ENCODE measurements around the gene ATRN. TPM values are rescaled to one million over a fixed set of nuclear protein-coding genes. Genes with fewer than 3 reads are reported as not detected.

The ATRN gene
- polyA plus RNA-seq, 6 donors from 2014 or later, result 6.8 to 11.0 (median 7.5) TPM

- Mint-ChIP-seq H3K4me1 (no peaks in the 10 kb centered on the region), H3K27me3 (peaks cover 9 to 41% (median 18%) of the 10 kb centered on the region in 3 donors), H3K36me3 (no peaks in the 10 kb centered on the region), H3K27ac (peak overlapping the region in 1 of 6 donors; percentile 4), H3K4me3 (no peak overlapping the region), H3K9me3 (no peaks in the 10 kb centered on the region)
- ATAC-seq (ENCODE audit: low read depth in 2 of 2), result no peak
- no peak for DNase-seq
Observed at GRCh38 chr20:3452136-3452535, 18.7 kb upstream of the ATRN start.

- Mint-ChIP-seq H3K27me3 (peaks cover 4 to 46% (median 18%) of the 10 kb centered on the region in 3 donors), H3K36me3 (no peaks in the 10 kb centered on the region), H3K9me3 (no peaks in the 10 kb centered on the region), H3K27ac (no peak overlapping the region), H3K4me1 (no peaks in the 10 kb centered on the region), H3K4me3 (no peak overlapping the region)
- no peak for ATAC-seq (ENCODE audit: low read depth in 2 of 2)
- DNase-seq, result no peak
Observed at GRCh38 chr20:3452690-3453089, 18.1 kb upstream of the ATRN start.

GRCh38 chr20:3454831-3455230 is 16.0 kb upstream of the ATRN start:
- peaks cover 12 to 49% (median 18%) of the 10 kb centered on the region in 3 donors for H3K27me3 Mint-ChIP-seq
- no peak overlapping the region for H3K27ac Mint-ChIP-seq
- H3K9me3 Mint-ChIP-seq, result no peaks in the 10 kb centered on the region
- ATAC-seq (ENCODE audit: low read depth in 2 of 2), result no peak
- H3K36me3 Mint-ChIP-seq, result no peaks in the 10 kb centered on the region
- DNase-seq, result no peak
- H3K4me3 Mint-ChIP-seq, result no peak overlapping the region
- no peaks in the 10 kb centered on the region for H3K4me1 Mint-ChIP-seq

GRCh38 chr20:3456648-3457047 is 14.2 kb upstream of the ATRN start:
- no peak overlapping the region for H3K27ac Mint-ChIP-seq
- ATAC-seq (ENCODE audit: low read depth in 2 of 2) (no peak), DNase-seq (no peak)
- no peaks in the 10 kb centered on the region for H3K9me3 Mint-ChIP-seq
- peaks cover 8 to 45% (median 24%) of the 10 kb centered on the region in 3 donors for H3K27me3 Mint-ChIP-seq
- no peaks in the 10 kb centered on the region for H3K36me3 Mint-ChIP-seq
- H3K4me1 Mint-ChIP-seq, result no peaks in the 10 kb centered on the region
- H3K4me3 Mint-ChIP-seq, result no peak overlapping the region

- no peaks in the 10 kb centered on the region for H3K4me1 Mint-ChIP-seq
- no peaks in the 10 kb centered on the region for H3K36me3 Mint-ChIP-seq
- H3K27ac Mint-ChIP-seq, result peak overlapping the region in 2 of 6 donors; percentile 37 to 76
- H3K27me3 Mint-ChIP-seq, result peaks cover 8 to 34% (median 29%) of the 10 kb centered on the region in 3 donors
- DNase-seq, result no peak
- no peaks in the 10 kb centered on the region for H3K9me3 Mint-ChIP-seq
- no peak overlapping the region for H3K4me3 Mint-ChIP-seq
- ATAC-seq (ENCODE audit: low read depth in 2 of 2), result no peak
Observed at GRCh38 chr20:3459881-3460307, 10.9 kb upstream of the ATRN start.

GRCh38 chr20:3461211-3461771 is 9.5 kb upstream of the ATRN start:
- ATAC-seq (ENCODE audit: low read depth in 2 of 2) (no peak), DNase-seq (no peak)
- H3K4me1 Mint-ChIP-seq, result no peaks in the 10 kb centered on the region
- H3K9me3 Mint-ChIP-seq, result no peaks in the 10 kb centered on the region
- no peak overlapping the region for H3K4me3 Mint-ChIP-seq
- peak overlapping the region in 1 of 6 donors; percentile 2 for H3K27ac Mint-ChIP-seq
- no peaks in the 10 kb centered on the region for H3K36me3 Mint-ChIP-seq
- peaks cover 21 to 30% (median 30%) of the 10 kb centered on the region in 3 donors for H3K27me3 Mint-ChIP-seq

GRCh38 chr20:3461911-3462677 is 8.7 kb upstream of the ATRN start:
- Mint-ChIP-seq H3K9me3 (no peaks in the 10 kb centered on the region), H3K4me3 (no peak overlapping the region), H3K27ac (no peak overlapping the region), H3K27me3 (peaks cover 27 to 36% (median 27%) of the 10 kb centered on the region in 3 donors), H3K4me1 (no peaks in the 10 kb centered on the region), H3K36me3 (no peaks in the 10 kb centered on the region)
- no peak for ATAC-seq (ENCODE audit: low read depth in 2 of 2)
- DNase-seq, result no peak

- Mint-ChIP-seq H3K9me3 (no peaks in the 10 kb centered on the region), H3K4me1 (no peaks in the 10 kb centered on the region), H3K4me3 (no peak overlapping the region), H3K36me3 (no peaks in the 10 kb centered on the region), H3K27ac (no peak overlapping the region), H3K27me3 (peaks cover 17 to 36% (median 23%) of the 10 kb centered on the region in 3 donors)
- no peak for DNase-seq
- ATAC-seq (ENCODE audit: low read depth in 2 of 2), result no peak
Observed at GRCh38 chr20:3464166-3464565, 6.7 kb upstream of the ATRN start.

GRCh38 chr20:3465301-3465700 is 5.5 kb upstream of the ATRN start:
- ATAC-seq (ENCODE audit: low read depth in 2 of 2) (no peak), DNase-seq (no peak)
- Mint-ChIP-seq H3K4me3 (no peak overlapping the region), H3K36me3 (no peaks in the 10 kb centered on the region), H3K4me1 (peaks cover 0 to 2% (median 1%) of the 10 kb centered on the region in 3 donors), H3K27ac (no peak overlapping the region), H3K27me3 (peaks cover 17 to 36% (median 19%) of the 10 kb centered on the region in 3 donors), H3K9me3 (no peaks in the 10 kb centered on the region)

GRCh38 chr20:3470208-3470626 is 601 bp upstream of the ATRN start:
- H3K4me3 Mint-ChIP-seq, result peak overlapping the region; percentile 86 to 98 (median 95)
- H3K9me3 Mint-ChIP-seq, result no peaks in the 10 kb centered on the region
- no peak for ATAC-seq (ENCODE audit: low read depth in 2 of 2)
- H3K4me1 Mint-ChIP-seq, result peaks cover 30 to 43% (median 40%) of the 10 kb centered on the region in 3 donors
- H3K36me3 Mint-ChIP-seq, result no peaks in the 10 kb centered on the region
- no peak for DNase-seq
- peak overlapping the region; percentile 67 to 89 (median 78) for H3K27ac Mint-ChIP-seq
- H3K27me3 Mint-ChIP-seq, result peaks cover 5 to 16% (median 15%) of the 10 kb centered on the region in 3 donors

GRCh38 chr20:3471397-3472021 is 691 bp downstream of the ATRN start:
- Mint-ChIP-seq H3K4me1 (peaks cover 30 to 43% (median 41%) of the 10 kb centered on the region in 3 donors), H3K27ac (peak overlapping the region; percentile 15 to 88 (median 80)), H3K4me3 (peak overlapping the region; percentile 86 to 98 (median 96)), H3K27me3 (peaks cover 0 to 4% (median 4%) of the 10 kb centered on the region in 3 donors), H3K36me3 (no peaks in the 10 kb centered on the region), H3K9me3 (no peaks in the 10 kb centered on the region)
- ATAC-seq (ENCODE audit: low read depth in 2 of 2) (no peak), DNase-seq (no peak)

- H3K9me3 Mint-ChIP-seq, result no peaks in the 10 kb centered on the region
- peak overlapping the region; percentile 15 to 88 (median 80) for H3K27ac Mint-ChIP-seq
- no peak for DNase-seq
- no peaks in the 10 kb centered on the region for H3K27me3 Mint-ChIP-seq
- peak overlapping the region; percentile 86 to 98 (median 96) for H3K4me3 Mint-ChIP-seq
- ATAC-seq (ENCODE audit: low read depth in 2 of 2), result no peak
- H3K36me3 Mint-ChIP-seq, result no peaks in the 10 kb centered on the region
- H3K4me1 Mint-ChIP-seq, result peaks cover 30 to 43% (median 41%) of the 10 kb centered on the region in 3 donors
Observed at GRCh38 chr20:3472105-3472504, 1.3 kb downstream of the ATRN start.

- Mint-ChIP-seq H3K36me3 (no peaks in the 10 kb centered on the region), H3K27me3 (no peaks in the 10 kb centered on the region), H3K27ac (peak overlapping the region in 4 of 6 donors; percentile 20 to 76 (median 34)), H3K4me1 (peaks cover 34 to 49% (median 41%) of the 10 kb centered on the region in 3 donors), H3K9me3 (no peaks in the 10 kb centered on the region), H3K4me3 (peak overlapping the region in 4 of 8 donors; percentile 21 to 98 (median 67))
- DNase-seq (no peak), ATAC-seq (ENCODE audit: low read depth in 2 of 2) (no peak)
Observed at GRCh38 chr20:3473324-3473723, 2.5 kb downstream of the ATRN start.
